GM21423 (cell line): Measurements from ENCODE around the gene DONSON.
A peak's percentile ranks its signal among the peaks of the same experiment; 100 is the strongest.
"Not testable (repeated sequence)": the region's sequence is repeated elsewhere in the genome, so short reads cannot be mapped to it uniquely, and the experiment has no call there.

Experiments
- ATAC-seq: cut with Tn5 transposase; IDR thresholded peaks from one replicate; pipeline ENCODE4 v1.9.1; 2021; ENCODE audit warnings: mild to moderate bottlenecking, moderate library complexity; ENCODE audit not compliant: unreplicated experiment

Gene DONSON, protein sequence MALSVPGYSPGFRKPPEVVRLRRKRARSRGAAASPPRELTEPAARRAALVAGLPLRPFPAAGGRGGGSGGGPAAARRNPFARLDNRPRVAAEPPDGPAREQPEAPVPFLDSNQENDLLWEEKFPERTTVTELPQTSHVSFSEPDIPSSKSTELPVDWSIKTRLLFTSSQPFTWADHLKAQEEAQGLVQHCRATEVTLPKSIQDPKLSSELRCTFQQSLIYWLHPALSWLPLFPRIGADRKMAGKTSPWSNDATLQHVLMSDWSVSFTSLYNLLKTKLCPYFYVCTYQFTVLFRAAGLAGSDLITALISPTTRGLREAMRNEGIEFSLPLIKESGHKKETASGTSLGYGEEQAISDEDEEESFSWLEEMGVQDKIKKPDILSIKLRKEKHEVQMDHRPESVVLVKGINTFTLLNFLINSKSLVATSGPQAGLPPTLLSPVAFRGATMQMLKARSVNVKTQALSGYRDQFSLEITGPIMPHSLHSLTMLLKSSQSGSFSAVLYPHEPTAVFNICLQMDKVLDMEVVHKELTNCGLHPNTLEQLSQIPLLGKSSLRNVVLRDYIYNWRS

DNA sequence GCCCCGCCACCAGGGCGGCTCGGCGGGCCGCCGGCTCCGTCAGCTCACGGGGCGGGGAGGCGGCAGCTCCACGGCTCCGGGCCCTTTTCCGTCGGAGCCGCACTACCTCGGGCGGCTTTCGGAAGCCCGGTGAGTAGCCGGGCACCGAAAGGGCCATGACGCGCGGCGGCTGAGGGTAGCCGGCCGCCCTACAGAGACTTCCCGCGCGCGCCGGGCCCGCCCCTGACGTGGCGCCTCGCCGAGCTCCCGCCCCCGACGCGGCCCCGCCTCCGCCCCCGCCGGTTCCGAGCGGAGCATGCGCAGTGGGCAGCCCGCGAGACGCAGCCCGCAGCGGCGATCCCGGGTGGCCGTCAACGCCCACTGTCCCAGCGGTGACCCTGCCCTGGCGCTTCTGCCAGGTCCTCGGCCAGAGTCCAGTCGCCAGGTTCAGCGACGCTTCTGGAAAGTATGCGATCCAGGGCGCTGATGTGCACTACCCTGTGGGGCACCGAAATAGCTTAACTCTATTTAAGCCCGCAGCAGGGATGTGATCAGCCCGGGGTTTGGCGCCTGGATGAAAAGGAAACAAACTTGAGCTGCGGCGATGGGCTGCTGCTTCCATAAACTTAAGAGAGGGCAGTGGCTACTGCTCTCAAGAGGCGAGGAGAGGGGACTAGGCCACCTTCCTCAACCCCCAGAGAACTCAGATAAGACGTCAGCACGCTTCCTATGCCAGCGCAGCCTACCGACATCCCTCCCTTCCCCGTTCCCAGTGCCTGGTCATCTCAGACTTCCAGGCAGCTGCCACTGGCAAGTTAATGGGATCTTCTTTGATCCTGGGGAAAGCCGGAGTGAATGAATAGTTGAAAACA, at the start of gene DONSON:
TSS of gene DONSON (minus strand) at position 200 of the 851 bp plus-strand sequence. CDS start at position 157, 43 bp downstream.
- peak; percentile 88 for ATAC-seq

DNA sequence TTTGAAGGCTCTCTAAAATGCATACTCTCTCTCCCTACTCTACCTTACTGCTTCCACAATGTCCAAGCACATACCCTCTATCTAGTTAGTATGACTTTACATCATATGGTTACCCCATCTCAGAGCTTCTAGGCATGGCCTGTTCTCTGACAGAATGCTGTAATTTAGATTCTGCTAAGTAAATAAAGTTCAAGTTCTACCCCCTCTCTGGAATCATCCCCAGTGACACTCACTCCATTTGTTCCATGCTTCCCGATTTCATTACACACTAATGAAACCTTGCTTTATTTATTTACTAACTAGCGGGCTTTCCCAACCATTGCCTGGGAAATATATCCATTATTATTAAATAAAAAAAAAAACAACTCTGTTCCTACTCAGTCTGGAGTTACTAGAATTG, 45.8 kb upstream of the DONSON start:
- no peak for ATAC-seq

DNA sequence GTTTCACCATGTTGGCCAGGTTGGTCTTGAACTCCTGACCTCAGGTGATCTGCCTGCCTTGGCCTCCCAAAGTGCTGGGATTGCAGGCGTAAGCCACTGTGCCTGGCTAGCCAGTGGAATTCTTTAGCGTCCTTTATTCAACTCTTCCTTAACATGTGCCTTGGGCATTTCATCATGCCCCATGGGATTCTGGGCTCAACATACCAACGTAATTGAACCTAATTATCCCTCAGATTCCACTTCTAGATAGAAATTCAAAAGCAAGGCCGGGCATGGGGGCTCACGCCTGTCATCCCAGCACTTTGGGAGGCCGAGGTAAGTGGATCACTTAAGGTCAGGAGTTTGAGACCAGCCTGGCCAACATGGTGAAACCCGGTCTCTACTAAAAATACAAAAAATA, 37.7 kb upstream of the DONSON start:
- not testable (repeated sequence) for ATAC-seq

DNA sequence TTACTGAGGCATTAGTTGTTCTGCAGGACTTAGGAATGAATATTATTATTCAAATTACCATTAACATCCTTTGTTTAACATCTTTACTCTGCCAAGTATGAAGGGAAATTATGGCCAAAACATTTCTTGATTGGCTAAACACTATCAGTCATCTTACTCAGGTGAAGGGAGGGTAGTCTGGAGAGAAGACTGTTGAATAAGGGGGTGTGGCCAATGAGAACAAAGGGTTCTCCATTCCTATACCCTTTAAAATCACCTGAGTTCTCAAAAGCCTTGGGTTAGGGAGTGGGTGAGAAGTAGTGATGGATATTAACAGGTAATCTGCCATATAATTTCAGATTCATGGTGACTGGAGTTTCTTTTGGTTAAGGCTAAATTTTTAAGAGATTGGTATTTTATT, 33.8 kb upstream of the DONSON start:
- no peak for ATAC-seq

DNA sequence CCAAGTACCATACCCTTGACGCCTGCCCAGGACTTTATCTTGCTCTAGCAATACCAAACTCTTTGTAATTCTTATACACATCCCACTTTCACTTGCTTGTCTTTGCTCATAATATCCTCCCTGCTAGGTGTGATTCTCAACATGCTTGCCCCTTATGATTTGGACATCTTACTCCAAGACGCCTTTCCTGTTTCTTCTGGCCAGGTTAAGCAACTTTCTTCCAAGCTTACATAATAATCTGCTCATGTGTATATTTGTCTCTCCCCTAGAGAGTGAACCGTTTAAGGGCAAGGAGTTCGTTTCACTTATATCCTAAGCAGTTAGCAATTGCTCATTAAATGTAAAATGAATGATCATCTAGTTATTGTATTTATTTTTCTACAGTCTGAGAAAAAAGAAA, 31.2 kb upstream of the DONSON start:
- ATAC-seq: no peak

DNA sequence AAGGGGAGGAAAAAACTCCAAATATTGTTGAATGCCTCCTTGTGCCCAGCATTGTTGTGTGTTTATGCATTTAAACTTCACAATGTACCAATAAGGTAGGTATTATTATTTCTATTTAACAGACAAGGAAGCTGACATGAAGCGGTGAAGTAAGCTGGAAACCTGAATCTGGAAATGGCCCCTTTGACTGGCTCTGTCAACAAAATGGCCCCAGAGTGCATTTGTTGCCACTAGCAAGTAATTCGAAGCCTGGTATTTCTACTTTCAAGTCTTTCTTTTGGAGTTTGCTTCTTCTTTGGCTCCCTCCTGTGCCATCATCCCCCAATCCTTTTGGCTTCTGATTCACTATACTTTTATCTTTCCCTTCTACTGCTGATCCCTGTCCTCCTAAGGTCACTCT, 29.9 kb upstream of the DONSON start:
- ATAC-seq: no peak

DNA sequence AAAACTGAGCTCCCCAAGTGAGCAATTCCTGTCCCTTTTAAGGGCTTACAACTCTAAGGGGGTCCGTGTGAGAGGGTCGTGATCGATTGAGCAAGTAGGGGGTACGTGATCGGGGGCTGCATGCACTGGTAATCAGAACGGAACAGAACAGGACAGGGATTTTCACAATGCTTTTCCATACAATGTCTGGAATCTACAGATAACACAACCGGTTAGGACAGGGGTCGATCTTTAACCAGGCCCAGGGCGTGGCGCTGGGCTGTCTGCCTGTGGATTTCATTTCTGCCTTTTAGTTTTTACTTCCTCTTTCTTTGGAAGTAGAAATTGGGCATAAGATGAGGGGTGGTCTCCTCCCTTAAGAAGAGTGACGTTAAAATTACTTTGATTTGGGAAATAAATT, 29.1 kb upstream of the DONSON start:
- ATAC-seq: not testable (repeated sequence)

DNA sequence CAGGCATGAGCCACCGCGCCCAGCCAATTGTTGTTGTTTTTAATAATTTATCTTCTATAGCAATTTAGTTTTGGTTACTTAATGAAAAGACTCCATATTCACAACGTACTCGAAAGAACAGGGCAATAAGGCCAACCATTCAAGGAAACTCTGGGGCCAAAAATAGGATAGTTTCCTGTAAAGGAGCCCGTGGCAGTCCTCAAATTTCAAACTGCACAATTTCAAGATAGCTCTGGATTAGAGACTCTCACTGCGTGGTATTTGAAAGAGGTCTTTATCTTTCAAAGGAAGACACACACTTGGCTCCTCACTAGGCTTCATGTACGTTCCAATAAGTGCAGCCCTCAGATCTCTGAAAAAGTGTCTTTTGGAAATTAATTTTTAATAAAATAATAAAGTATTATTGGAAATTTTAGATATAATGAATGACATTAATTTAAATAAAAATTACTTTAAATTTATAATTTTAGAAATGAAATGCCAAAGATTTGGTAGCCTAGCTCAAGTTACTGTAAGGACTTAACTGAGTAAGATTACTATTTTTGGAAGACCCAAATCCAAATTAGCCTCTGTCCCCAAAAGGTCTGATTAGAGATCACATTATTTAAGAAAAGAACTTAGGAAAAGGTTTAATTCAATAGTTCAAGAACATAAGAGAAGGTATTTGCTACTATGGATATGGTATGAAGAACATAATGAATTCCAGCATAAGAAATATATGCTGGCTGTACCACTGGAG, 22.7 kb upstream of the DONSON start:
- no peak for ATAC-seq

DNA sequence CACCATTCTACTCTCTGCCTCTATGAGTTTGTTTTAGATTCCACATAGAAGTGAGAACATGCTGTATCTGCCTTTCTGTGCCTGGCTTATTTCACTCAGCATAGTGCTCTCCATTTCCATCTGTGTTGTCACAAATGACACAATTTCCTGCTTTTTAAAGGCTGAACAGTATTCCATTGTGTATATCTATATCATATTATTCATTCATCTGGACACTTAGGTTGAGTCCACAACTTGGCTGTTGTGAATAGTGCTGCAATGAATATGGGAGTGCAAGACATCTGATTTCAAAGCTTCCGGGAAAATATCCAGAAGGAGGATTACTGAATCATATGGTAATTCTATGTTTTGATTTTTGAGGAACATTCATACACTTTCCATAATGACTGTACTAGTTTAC, 20.1 kb upstream of the DONSON start:
- no peak for ATAC-seq

DNA sequence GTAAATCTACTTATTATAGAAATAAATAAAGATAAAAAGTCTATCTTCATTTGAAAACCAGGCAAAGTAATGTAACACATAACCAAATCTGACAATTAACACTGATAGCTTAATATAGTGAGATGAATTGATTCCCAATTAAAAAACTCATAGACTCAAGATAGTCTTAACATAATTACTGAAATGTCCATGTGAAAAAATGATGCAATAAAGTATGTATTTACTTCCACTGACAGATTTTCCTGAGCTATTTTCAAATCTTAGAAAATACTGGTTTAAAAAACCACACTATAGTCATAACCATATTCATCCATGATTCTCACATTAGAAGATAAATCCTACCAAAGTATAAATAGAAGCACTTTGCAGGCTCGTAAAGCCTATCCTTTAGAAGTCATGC, 9.6 kb upstream of the DONSON start:
- ATAC-seq: no peak

DNA sequence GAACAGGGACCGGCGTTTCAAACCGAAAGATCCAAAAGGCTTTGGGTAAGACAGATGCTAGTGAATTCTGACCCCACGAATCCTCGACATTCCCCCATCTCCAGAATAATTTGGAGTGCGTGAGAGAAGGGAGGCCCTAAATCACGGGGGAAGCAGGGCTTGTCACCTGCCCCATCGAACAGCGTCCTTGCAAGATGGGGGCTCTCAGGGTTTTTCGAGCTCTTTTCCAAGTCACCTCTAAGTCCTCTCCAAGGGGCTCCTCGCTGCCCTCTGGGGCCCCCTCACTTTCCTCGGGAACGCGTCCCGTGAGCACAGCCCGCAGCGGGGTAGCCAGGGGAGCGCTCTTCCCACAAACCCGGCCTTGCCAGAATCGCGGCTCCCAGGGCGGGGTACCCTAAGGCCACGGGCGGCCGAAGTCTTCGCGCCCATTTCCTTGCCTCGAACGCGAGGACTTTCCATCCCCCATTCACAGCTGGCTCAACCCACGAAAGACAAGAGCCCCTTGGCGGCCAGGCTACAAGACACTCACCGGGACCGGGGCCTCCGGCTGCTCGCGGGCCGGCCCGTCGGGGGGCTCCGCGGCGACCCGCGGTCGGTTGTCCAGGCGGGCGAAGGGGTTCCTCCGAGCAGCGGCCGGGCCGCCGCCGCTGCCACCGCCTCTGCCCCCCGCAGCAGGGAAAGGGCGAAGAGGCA, 546 bp downstream of the DONSON start:
- no peak for ATAC-seq

DNA sequence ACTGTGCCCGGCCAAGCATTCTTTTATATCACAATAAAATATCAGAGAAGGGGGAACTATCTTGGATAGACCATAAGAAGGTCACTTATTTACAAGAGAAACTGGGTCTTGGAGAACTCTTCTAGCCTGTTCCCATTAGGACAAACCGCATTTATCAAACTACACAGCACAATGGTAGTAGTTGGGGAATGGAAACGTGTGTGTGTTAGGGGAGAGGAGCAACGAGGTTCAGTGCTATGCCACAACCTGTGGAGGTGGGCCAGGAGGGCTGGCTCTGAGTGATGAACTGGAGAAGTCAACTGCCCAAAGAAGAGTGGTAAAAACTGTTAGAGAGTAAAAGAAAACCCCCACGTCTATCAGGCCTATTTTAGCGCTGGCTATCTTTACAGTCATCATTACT, 1.6 kb downstream of the DONSON start:
- no peak for ATAC-seq

DNA sequence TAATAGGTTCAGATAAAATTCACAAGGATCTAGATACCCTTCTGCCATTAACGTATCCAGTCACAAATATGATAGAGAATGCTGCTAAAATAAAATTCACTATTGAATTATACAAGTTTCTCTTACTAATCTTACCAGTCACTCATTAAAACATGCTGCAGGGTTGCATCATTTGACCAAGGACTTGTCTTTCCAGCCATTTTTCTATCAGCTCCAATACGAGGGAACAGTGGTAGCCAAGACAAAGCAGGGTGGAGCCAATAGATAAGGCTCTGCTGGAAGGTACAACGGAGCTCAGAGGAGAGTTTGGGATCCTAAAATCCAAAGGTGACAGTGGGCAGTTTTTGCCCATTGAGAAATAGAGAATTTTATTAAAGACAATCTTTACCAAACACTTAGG, 4.0 kb downstream of the DONSON start:
- no peak for ATAC-seq

DNA sequence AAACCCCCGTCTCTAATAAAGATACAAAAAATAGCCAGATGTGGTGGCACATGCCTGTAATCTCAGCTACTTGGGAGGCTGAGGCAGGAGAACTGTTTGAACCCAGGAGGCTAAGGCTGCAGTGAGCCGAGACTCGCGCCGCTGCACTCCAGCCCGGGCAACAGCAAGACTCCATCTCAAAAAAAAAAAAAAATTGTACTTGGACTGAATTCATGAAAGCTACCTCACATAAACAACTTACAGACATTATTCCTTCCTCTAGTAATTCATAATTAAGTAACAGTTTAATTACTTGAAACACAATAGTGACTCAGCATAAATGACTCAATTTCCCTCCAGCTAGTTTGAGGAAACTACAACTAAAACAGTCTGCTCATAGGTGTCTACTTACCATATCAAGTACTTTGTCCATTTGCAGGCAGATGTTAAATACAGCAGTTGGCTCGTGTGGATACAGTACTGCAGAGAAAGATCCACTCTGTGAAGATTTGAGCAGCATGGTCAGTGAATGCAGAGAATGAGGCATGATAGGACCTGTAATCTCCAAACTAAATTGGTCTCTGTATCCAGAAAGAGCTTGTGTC, 9.4 kb downstream of the DONSON start:
- no peak for ATAC-seq

DNA sequence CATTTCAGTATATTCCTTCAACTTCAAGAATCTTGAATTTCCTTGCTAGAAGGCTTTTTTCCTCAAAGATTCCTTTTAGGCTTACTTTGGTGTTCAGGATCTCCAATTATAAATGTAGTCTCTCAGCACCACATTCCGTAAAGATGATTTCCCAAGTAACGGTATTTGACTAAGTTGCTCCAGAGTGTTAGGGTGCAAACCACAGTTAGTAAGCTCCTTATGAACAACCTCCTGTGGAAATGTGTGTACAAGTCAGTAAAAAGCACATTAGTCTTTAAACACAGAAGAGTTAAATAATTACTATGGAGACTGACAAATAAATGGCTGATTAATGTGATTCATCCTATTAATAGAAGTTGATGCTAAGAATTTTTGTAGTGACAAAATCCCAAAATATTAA, 10.3 kb downstream of the DONSON start:
- no peak for ATAC-seq

DNA sequence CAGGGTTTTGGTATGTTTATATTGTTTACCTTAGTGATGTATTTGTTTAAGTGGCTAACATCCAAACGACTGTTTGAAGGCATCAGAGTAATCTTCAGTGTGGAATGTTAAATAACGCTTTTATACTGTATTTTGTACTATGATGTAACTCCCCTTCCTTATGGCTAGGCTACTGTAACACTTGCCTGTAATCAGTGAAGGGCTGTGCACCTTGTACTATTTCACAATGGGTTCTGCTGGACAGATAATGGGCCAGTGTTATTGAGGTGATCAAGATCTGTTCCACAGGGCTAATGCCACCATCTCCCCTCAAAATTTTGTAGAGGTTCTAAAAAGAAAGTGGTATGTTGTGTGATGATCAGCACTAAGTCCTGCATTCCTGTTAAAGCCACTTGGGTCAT, 11.7 kb downstream of the DONSON start:
- not testable (repeated sequence) for ATAC-seq

DNA sequence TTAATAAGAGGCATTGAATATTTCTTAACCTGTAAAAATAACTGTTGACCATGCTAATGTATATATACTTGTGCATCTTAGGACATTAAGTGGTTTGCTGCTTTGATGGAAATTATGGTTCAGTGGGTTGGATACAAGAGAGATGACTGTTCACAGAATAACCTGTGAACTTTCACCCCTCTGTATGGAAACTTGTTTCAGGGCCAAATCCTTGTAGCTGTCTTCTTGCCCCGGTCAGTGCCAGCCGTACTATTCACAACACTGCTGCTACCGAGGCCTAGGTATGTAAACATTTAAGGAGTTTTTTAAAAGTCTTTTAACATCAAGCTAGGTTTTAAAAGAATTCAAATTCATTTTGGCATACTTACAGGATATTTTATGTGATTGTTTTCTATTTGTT, 16.1 kb downstream of the DONSON start:
- no peak for ATAC-seq

DNA sequence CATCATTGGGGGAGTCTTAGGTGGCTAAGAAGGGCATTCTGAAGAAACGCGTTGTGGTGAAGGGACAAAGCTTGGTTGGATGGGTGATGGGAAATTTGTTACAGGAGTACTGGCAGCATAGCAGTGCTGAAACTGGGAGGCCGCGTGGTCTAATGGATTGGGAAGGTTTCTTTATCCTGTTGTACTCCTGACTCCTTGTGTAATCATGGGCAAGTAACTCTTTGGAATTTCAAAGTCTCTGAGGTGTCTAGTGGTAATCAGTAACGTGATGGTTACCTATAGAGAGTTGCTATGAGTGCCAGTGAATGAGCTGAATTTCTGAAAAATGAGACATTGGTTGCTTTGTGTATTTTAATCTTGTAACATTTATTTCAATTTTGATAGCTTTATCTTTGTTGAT, 18.5 kb downstream of the DONSON start:
- ATAC-seq: no peak

DNA sequence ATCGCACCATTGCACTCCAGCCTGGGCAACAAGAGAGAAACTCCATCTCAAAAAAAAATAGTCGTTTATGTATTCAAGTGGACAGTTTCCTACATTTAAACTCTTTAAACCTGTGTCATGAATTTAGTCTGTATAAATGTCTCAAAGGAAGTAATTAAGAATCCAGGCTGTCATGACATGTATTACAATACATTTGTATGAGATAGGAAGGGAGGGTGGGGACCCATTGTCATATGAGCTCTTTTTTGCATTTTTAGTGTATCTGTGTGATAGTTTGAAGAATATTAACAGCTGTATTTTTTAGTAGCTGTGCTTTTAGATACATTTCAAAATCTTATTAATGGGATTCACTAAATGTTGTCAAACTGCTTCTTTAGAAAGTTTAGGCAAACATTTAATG, 20.0 kb downstream of the DONSON start:
- ATAC-seq: no peak

DNA sequence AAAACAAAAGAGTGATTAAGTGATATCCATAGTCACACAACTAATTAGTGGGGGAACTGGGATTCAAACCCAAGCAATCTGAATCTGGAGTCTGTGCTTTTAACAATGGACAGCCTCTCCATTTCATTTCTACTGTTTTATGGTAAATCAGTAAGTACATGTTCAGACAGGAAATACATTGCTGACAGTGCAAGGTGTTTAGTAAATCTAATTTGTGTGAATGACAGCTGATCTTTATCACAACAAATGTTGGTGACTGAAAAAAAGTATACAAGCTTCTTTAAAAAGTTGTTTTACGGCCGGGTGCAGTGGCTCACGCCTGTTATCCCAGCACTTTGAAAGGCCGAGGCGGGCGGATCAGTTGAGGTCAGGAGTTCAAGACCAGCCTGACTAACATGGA, 20.6 kb downstream of the DONSON start:
- no peak for ATAC-seq
